Ovary (tissue), 3 donors: Measurements from ENCODE around the gene DNASE1.

Experiments used
- CTCF ChIP-seq, 3 donors: fragments of 450-650 bp in 2 of 3; fragments of 200-600 bp in 1 of 3; IDR thresholded peaks; one replicate each; pipeline versions ENCODE4 v1.5.1 to v1.8.0; 2016 to 2022; ENCODE audit warnings: antibody characterized with exemption in 3 of 3, mild to moderate bottlenecking in 1 of 3
- POLR2A ChIP-seq: fragments of 450-650 bp; IDR thresholded peaks from one replicate; pipeline ENCODE4 v1.6.1; 2017; ENCODE audit warnings: antibody characterized with exemption, mild to moderate bottlenecking, moderate library complexity
- donor health status: DM: no; HTN: no; CAD: no.

DNA sequence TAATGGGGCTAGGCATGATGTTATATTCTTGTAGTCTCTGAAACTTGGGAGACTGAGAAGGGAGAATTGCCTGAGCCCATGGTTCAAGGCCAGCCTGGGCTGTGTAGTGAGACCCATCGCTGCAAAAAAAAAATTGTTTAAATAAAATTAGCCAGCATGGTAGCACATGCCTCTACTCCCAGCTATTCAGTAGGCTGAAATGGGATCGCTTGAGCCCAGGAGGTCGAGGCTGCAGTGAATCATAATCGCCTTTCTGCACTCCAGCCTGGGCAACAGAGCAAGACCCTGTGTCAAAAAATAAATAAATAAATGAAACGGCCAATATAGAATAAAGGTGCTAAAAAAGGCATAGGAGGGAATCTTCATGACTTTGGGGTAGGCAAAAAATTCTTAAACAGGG lies 29.2 kb upstream of the DNASE1 start:
- TF ChIP-seq CTCF (IDR thresholded peaks at IDR 0.05) (no peak), POLR2A (no peak)
